Neuron (in vitro differentiated cells): ENCODE measurements around the gene TMEM200B.
"Not testable (repeated sequence)": the region's sequence is repeated elsewhere in the genome, so short reads cannot be mapped to it uniquely, and the experiment has no call there.

Experiments
- H2AFZ ChIP-seq: one replicate; pipeline ENCODE4 v1.6.1; 2013; ENCODE audit warnings: low read depth, mild to moderate bottlenecking, inconsistent platforms, low read length, moderate library complexity
- H3K27me3 ChIP-seq: one replicate; pipeline ENCODE4 v1.6.1; 2013; ENCODE audit warnings: low read length; ENCODE audit not compliant: insufficient read depth
- H3K36me3 ChIP-seq: one replicate; pipeline ENCODE4 v1.6.1; 2013; ENCODE audit warnings: low read length; ENCODE audit not compliant: insufficient read depth
- H3K4me1 ChIP-seq: one replicate; pipeline ENCODE4 v1.6.1; 2013; ENCODE audit warnings: low read length; ENCODE audit not compliant: insufficient read depth
- H3K4me3 ChIP-seq: 2 replicates; pipeline ENCODE4 v1.5.1; 2013; ENCODE audit warnings: mild to moderate bottlenecking, low read length, moderate library complexity
- H3K9me3 ChIP-seq: one replicate; pipeline ENCODE4 v1.6.1; 2013; ENCODE audit warnings: low read length

The TMEM200B gene

GRCh38 chr1:29152046-29152805, 28.5 kb upstream of the TMEM200B start:
- Histone ChIP-seq H3K36me3 (peaks cover 96% of the 10 kb centered on the region), H3K9me3 (peaks cover 7% of the 10 kb centered on the region), H3K27me3 (no peaks in the 10 kb centered on the region), H3K4me1 (no peaks in the 10 kb centered on the region), H3K4me3 (no peak overlapping the region), H2AFZ (no peak overlapping the region)

- H3K4me3 ChIP-seq, H3K27me3 ChIP-seq, H3K4me1 ChIP-seq, H3K9me3 ChIP-seq, H2AFZ ChIP-seq: not testable (repeated sequence)
- H3K36me3 ChIP-seq = peaks cover 94% of the 10 kb centered on the region
Measured at GRCh38 chr1:29150346-29150745, 26.6 kb upstream of the TMEM200B start.

GRCh38 chr1:29148656-29149491, 25.2 kb upstream of the TMEM200B start:
- peaks cover 4% of the 10 kb centered on the region for H3K4me1 ChIP-seq
- no peak overlapping the region for H3K4me3 ChIP-seq
- H3K9me3 ChIP-seq = peaks cover 7% of the 10 kb centered on the region
- no peaks in the 10 kb centered on the region for H3K27me3 ChIP-seq
- no peak overlapping the region for H2AFZ ChIP-seq
- peaks cover 85% of the 10 kb centered on the region for H3K36me3 ChIP-seq

- H3K27me3 ChIP-seq = no peaks in the 10 kb centered on the region
- peaks cover 4% of the 10 kb centered on the region for H3K4me1 ChIP-seq
- peaks cover 7% of the 10 kb centered on the region for H3K9me3 ChIP-seq
- peaks cover 59% of the 10 kb centered on the region for H3K36me3 ChIP-seq
- H2AFZ ChIP-seq = no peak overlapping the region
- no peak overlapping the region for H3K4me3 ChIP-seq
Measured at GRCh38 chr1:29145739-29146437, 22.2 kb upstream of the TMEM200B start.

DNA sequence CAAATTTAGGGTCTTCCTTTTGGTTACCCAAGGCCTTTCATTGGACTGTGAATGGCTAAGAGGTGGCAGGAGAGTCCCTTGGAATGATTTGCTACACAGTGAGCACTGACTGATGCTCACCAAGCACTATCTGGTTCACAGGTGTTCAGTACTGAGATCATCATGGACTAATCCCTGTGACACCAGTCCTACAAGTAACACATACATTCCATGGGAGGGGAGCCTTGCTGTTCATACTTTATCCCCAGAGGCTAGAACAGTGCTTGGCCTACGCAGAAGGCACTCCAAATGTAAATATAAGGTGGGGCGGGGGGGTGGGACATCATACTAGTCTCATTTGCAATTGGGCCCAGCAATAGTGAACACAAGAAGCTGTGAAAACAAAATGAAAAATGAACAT, 20.5 kb upstream of the TMEM200B start:
- Histone ChIP-seq H3K4me1 (peaks cover 4% of the 10 kb centered on the region), H3K4me3 (no peak overlapping the region), H3K27me3 (no peaks in the 10 kb centered on the region), H2AFZ (no peak overlapping the region), H3K36me3 (peaks cover 43% of the 10 kb centered on the region), H3K9me3 (peaks cover 7% of the 10 kb centered on the region)

DNA sequence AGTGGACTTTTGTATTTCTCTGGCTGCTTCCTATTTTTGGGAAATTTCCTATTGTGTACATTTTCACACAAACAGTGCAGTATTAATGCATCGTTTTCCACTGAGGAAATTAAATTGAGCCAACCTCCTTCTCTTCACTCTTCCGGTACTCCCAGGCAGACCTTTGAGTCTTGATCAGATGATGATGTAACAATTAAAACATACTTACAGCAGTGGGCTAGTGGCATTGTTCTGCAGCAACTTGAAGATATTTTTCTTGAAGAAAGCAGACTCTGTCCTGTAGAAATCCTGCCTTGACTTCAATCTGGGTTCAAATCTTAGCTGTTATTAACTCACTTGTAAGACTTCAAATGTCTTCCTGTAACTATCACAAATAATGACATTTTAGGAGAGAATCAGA, 19.0 kb upstream of the TMEM200B start:
- no peaks in the 10 kb centered on the region for H3K27me3 ChIP-seq
- no peak overlapping the region for H3K4me3 ChIP-seq
- H3K36me3 ChIP-seq = peaks cover 29% of the 10 kb centered on the region
- peaks cover 4% of the 10 kb centered on the region for H3K4me1 ChIP-seq
- peaks cover under 1% of the 10 kb centered on the region for H3K9me3 ChIP-seq
- no peak overlapping the region for H2AFZ ChIP-seq

GRCh38 chr1:29136391-29136915, 12.8 kb upstream of the TMEM200B start:
- H2AFZ ChIP-seq = no peak overlapping the region
- H3K36me3 ChIP-seq = no peaks in the 10 kb centered on the region
- H3K9me3 ChIP-seq = no peaks in the 10 kb centered on the region
- H3K27me3 ChIP-seq = no peaks in the 10 kb centered on the region
- H3K4me3 ChIP-seq = no peak overlapping the region
- H3K4me1 ChIP-seq = no peaks in the 10 kb centered on the region

DNA sequence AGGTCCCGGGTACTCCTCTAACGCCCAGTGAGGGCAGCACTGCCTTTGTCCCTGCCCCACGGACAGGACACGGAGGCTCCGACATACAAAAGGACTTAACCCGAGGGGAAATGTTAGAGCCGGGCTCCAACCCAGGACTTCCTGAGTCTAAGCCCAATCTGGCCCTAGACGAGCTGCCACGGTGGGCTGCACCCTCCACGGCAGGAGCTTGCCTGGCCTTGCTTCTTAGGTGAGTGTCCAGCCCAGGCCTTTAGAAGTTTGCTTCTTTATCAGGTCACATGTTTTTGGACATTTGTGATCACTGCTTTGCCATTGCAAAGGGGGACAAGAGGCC, 11.0 kb upstream of the TMEM200B start:
- Histone ChIP-seq H2AFZ (no peak overlapping the region), H3K36me3 (no peaks in the 10 kb centered on the region), H3K4me3 (no peak overlapping the region), H3K27me3 (no peaks in the 10 kb centered on the region), H3K4me1 (no peaks in the 10 kb centered on the region), H3K9me3 (no peaks in the 10 kb centered on the region)

GRCh38 chr1:29133861-29134694, 10.4 kb upstream of the TMEM200B start:
- no peaks in the 10 kb centered on the region for H3K27me3 ChIP-seq
- H3K9me3 ChIP-seq = no peaks in the 10 kb centered on the region
- H3K4me3 ChIP-seq = no peak overlapping the region
- no peaks in the 10 kb centered on the region for H3K36me3 ChIP-seq
- H2AFZ ChIP-seq = no peak overlapping the region
- no peaks in the 10 kb centered on the region for H3K4me1 ChIP-seq

DNA sequence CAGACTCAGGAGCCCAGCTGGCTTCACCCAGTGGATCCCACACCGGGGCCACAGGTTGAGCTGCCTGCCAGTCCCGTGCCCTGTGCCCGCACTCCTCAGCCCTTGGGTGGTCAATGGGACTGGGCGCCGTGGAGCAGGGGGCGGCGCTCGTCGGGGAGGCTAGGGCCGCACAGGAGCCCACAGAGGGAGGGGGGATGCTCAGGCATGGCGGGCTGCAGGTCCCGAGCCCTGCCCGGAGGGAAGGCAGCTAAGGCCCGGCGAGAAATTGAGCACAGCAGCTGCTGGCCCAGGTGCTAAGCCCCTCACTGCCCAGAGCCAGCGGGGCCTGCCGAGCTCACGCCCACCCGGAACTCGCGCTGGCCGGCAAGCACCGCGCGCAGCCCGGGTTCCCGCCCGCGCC, 7.4 kb upstream of the TMEM200B start:
- H3K4me3 ChIP-seq, H3K36me3 ChIP-seq, H3K9me3 ChIP-seq, H3K4me1 ChIP-seq, H3K27me3 ChIP-seq, H2AFZ ChIP-seq: not testable (repeated sequence)

GRCh38 chr1:29129916-29130315, 6.2 kb upstream of the TMEM200B start:
- peaks cover 6% of the 10 kb centered on the region for H3K4me1 ChIP-seq
- H3K4me3 ChIP-seq = no peak overlapping the region
- H3K9me3 ChIP-seq = no peaks in the 10 kb centered on the region

DNA sequence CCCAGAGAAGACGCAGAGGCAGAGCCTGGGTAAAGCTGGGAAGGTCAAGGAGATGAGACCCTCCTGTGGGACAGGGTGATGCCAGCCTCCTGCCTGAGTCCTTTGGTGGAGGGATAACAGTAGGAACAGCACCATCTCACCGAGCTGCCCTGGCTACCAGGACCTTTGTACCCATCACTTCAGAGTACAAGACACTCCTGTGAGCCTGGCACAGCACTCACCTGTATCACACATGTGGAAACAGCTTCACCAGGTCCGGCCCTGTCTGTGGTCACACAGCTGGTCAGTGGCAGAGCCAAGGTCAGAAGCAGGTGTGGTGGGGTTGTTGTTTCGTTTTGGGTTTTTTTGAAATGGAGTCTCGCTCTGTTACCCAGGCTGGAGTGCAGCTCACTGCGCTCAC, 5.0 kb upstream of the TMEM200B start:
- Histone ChIP-seq H3K9me3 (no peaks in the 10 kb centered on the region), H2AFZ (no peak overlapping the region), H3K36me3 (no peaks in the 10 kb centered on the region), H3K4me1 (peaks cover 9% of the 10 kb centered on the region), H3K4me3 (no peak overlapping the region), H3K27me3 (no peaks in the 10 kb centered on the region)

More at GRCh38 chr1:29129916-29130315, 6.2 kb upstream of the TMEM200B start:
- Histone ChIP-seq H3K36me3 (no peaks in the 10 kb centered on the region), H2AFZ (no peak overlapping the region), H3K27me3 (no peaks in the 10 kb centered on the region)
